SK-N-SH treated with all-trans-retinoic acid at 6 μM for 48 hours (cell line): ENCODE data around the gene STT3B.

Experiments
- ATAC-seq: fragments of 200-7000 bp; cut with Tn5 transposase; 3 replicates; pipeline ENCODE4 v1.9.1; 2020; ENCODE audit warnings: mild to moderate bottlenecking, moderate library complexity
- ARNTL ChIP-seq: fragments of 450-650 bp; formaldehyde crosslinking; IDR thresholded peaks from 2 replicates; pipeline ENCODE4 v1.5.0; 2020; ENCODE audit warnings: low read depth, mild to moderate bottlenecking, moderate library complexity, borderline replicate concordance
- BACH2 ChIP-seq: fragments of 250-450 bp; sonication (Bioruptor Pico); IDR thresholded peaks from 2 replicates; pipeline ENCODE4 v1.9.0; 2021; ENCODE audit warnings: mild to moderate bottlenecking, borderline replicate concordance
- CREB5 ChIP-seq: fragments of 250-450 bp; sonication (Bioruptor Pico); IDR thresholded peaks from 2 replicates; pipeline ENCODE4 v1.5.1; 2020; ENCODE audit warnings: low read depth, mild to moderate bottlenecking, moderate library complexity
- CSRNP3 ChIP-seq: fragments of 250-450 bp; sonication (Bioruptor Pico); IDR thresholded peaks from 2 replicates; pipeline ENCODE4 v1.5.1; 2021; ENCODE audit warnings: mild to moderate bottlenecking, moderate library complexity
- ESRRG ChIP-seq: fragments of 250-450 bp; sonication (Bioruptor Pico); IDR thresholded peaks from 2 replicates; pipeline ENCODE4 v1.6.1; 2021; ENCODE audit warnings: mild to moderate bottlenecking
- GLIS3 ChIP-seq: fragments of 250-450 bp; sonication (Bioruptor Pico); IDR thresholded peaks from 2 replicates; pipeline ENCODE4 v1.5.0; 2020; ENCODE audit warnings: mild to moderate bottlenecking, moderate library complexity
- ISL1 ChIP-seq: fragments of 250-450 bp; sonication (Bioruptor Pico); IDR thresholded peaks from 2 replicates; pipeline ENCODE4 v2.1.2; 2022; ENCODE audit warnings: mild to moderate bottlenecking, moderate library complexity
- OSR1 ChIP-seq: fragments of 250-450 bp; sonication (Bioruptor Pico); IDR thresholded peaks from 2 replicates; pipeline ENCODE4 v1.8.0; 2022; ENCODE audit warnings: moderate library complexity, mild to moderate bottlenecking, inconsistent platforms
- PATZ1 ChIP-seq: fragments of 250-450 bp; sonication (Bioruptor Pico); IDR thresholded peaks from 2 replicates; pipeline ENCODE4 v1.8.0; 2020; ENCODE audit warnings: mild to moderate bottlenecking, moderate library complexity, borderline replicate concordance
- POU6F1 ChIP-seq: fragments of 250-450 bp; sonication (Bioruptor Pico); IDR thresholded peaks from 2 replicates; pipeline ENCODE4 v1.8.0; 2021; ENCODE audit warnings: low read depth, mild to moderate bottlenecking, moderate library complexity, borderline replicate concordance
- PPARA ChIP-seq: fragments of 250-450 bp; sonication (Bioruptor Pico); IDR thresholded peaks from 2 replicates; pipeline ENCODE4 v1.5.0; 2020; ENCODE audit warnings: mild to moderate bottlenecking, borderline replicate concordance
- SNAI2 ChIP-seq: fragments of 250-450 bp; sonication (Bioruptor Pico); IDR thresholded peaks from 2 replicates; pipeline ENCODE4 v1.5.0; 2020; ENCODE audit warnings: mild to moderate bottlenecking, moderate library complexity
- TCF4 ChIP-seq: fragments of 250-450 bp; sonication (Bioruptor Pico); IDR thresholded peaks from 2 replicates; pipeline ENCODE4 v1.8.0; 2021; ENCODE audit warnings: mild to moderate bottlenecking, moderate library complexity, borderline replicate concordance
- TOX ChIP-seq: fragments of 250-450 bp; sonication (Bioruptor Pico); IDR thresholded peaks from 2 replicates; pipeline ENCODE4 v1.8.0; 2021; ENCODE audit warnings: mild to moderate bottlenecking, moderate library complexity, borderline replicate concordance
- TSHZ2 ChIP-seq: fragments of 250-450 bp; sonication (Bioruptor Pico); IDR thresholded peaks from 2 replicates; pipeline ENCODE4 v1.5.0; 2020; ENCODE audit warnings: mild to moderate bottlenecking, moderate library complexity
- ZFP3 ChIP-seq: fragments of 250-450 bp; sonication (Bioruptor Pico); IDR thresholded peaks from 2 replicates; pipeline ENCODE4 v1.5.0; 2020; ENCODE audit warnings: mild to moderate bottlenecking, moderate library complexity
- ZFP30 ChIP-seq: fragments of 450-650 bp; formaldehyde crosslinking; IDR thresholded peaks from 2 replicates; pipeline ENCODE4 v1.5.0; 2022; ENCODE audit warnings: mild to moderate bottlenecking, moderate library complexity
- ZNF565 ChIP-seq: fragments of 450-650 bp; formaldehyde crosslinking; conservative IDR thresholded peaks from 2 replicates; pipeline ENCODE4 v1.5.0; 2020; ENCODE audit warnings: low read depth, mild to moderate bottlenecking, moderate library complexity
- ZNF70 ChIP-seq: fragments of 450-650 bp; formaldehyde crosslinking; IDR thresholded peaks from 2 replicates; pipeline ENCODE4 v1.5.0; 2020; ENCODE audit warnings: mild to moderate bottlenecking, moderate library complexity
- ZNF8 ChIP-seq: fragments of 450-650 bp; formaldehyde crosslinking; IDR thresholded peaks from 2 replicates; pipeline ENCODE4 v1.5.0; 2020; ENCODE audit warnings: mild to moderate bottlenecking, moderate library complexity

Gene STT3B

GRCh38 chr3:31661993-31662670 is 129.4 kb downstream of the STT3B start:
- no peak for TF ChIP-seq OSR1 (CRISPR knock-in tag)
- no peak for TF ChIP-seq CSRNP3 (CRISPR knock-in tag)
- TF ChIP-seq ZFP3, result no peak
- TF ChIP-seq CREB5, result no peak
- TF ChIP-seq POU6F1, result no peak
- no peak for TF ChIP-seq TOX
- no peak for TF ChIP-seq BACH2 (CRISPR knock-in tag)
- TF ChIP-seq ISL1, result no peak
- no peak for TF ChIP-seq ZFP30
- no peak for TF ChIP-seq GLIS3 (CRISPR knock-in tag)
- no peak for ATAC-seq

GRCh38 chr3:31664031-31664430 is 131.3 kb downstream of the STT3B start:
- no peak for ATAC-seq
- TF ChIP-seq ZNF8 (no peak), CREB5 (no peak), TOX (no peak), GLIS3 (CRISPR knock-in tag) (no peak), PATZ1 (CRISPR knock-in tag) (no peak), ZNF565 (no peak), ZFP3 (no peak), PPARA (CRISPR knock-in tag) (no peak), TCF4 (CRISPR knock-in tag) (no peak), ZNF70 (CRISPR knock-in tag) (no peak), TSHZ2 (CRISPR knock-in tag) (no peak), CSRNP3 (CRISPR knock-in tag) (no peak), ZFP30 (no peak), ESRRG (CRISPR knock-in tag) (no peak), OSR1 (CRISPR knock-in tag) (no peak), SNAI2 (no peak), ARNTL (CRISPR knock-in tag) (no peak), POU6F1 (no peak)
